ENCODE measurements around the gene ABCB8. TPM values are rescaled to one million over a fixed set of nuclear protein-coding genes. Genes with fewer than 3 reads are reported as not detected.
"Not testable (repeated sequence)": the region's sequence is repeated elsewhere in the genome, so short reads cannot be mapped to it uniquely, and the experiment has no call there.

Gene ABCB8
- total RNA-seq, 6 donors from 2014 or later: 38.3 to 58.7 (median 42.5) TPM

DNA sequence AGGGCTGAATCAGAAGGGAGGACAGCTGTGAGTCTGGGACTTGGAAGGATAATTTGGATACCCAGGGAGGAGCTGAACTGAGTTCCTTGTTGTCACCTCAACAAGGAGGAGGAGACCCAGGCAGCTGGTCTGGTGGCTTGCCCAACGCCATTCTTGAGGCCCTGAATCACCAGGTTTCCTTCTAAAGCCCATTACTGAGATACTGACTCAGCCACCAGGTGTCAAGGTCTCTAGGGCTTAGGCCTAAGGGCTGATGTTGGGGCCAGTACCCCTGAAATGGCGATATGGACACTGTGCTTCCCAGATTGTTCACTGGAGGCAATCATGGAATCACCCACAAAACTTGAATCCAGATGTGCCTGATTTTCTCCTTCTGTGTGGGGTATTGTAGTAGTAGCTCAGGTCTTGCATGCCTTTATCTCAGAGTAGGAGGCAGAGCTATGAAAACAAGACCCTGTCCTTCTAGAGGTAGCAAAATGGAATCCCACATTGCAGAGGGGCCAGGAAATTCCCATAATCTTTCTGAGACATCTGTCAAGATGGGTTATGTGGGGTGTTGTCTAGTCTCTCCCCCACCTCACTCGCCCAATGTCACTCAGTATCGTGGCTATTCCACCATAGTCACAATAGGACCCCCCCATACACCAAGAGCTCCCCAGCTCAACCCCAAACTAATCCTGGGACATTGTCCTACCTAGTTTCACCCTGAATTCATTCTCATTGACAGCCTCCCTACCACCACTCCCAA lies 2.2 kb upstream of the ABCB8 start:
- no peak overlapping the region for H3K4me3 ChIP-seq

DNA sequence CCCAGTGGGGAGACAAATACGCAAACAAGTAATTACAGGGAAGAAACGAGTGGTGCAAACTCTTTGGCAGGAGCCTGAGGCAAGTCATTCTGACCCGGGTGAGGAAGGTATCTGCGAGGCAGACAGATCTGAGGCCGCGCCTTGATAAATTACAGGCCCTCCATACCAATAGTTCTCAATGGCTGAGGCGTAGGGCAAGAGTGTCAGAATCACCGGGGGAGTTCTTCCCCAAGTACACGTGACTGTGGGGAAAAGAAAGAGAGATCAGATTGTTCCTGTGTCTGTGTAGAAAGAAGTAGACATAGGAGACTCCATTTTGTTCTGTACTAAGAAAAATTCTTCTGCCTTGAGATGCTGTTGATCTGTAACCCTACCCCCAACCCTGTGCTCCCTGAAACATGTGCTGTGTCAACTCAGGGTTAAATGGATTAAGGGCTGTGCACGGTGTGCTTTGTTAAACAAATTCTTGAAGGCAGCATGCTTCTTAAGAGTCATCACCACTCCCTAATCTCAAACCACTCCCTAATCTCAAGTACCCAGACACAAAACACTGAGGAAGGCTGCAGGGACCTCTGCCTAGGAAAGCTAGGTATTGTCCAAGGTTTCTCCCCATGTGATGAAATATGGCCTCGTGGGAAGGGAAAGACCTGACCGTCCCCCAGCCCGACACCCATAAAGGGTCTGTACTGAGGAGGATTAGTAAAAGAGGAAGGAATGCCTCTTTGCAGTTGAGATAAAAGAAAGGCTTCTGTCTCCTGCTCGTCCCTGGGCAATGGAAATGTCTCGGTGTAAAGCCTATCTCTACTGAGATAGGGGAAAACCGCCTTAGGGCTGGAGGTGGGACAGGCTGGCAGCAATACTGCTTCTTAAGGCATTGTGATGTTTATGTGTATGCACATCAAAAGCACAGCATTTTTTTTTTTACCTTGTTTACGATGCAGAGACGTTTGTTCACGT lies 1.2 kb upstream of the ABCB8 start:
- not testable (repeated sequence) for H3K36me3 ChIP-seq; ATAC-seq (ENCODE audit: low FRiP score in 2 of 2); H3K27me3 ChIP-seq; H3K9me3 ChIP-seq
- DNase-seq: peak in 1 of 2 donors; percentile 38
- Histone ChIP-seq H3K4me3 (peak overlapping the region in 3 of 4 donors; percentile 71 to 85 (median 80)), H3K4me1 (peaks cover 10 to 28% (median 14%) of the 10 kb centered on the region in 4 donors), H3K27ac (peak overlapping the region; percentile 65 to 87 (median 73))
- WGBS, 2 donors: 43 to 55% methylated on average over 19 of the region's 19 CpGs

More for the DNA sequence above, 2.2 kb upstream of the ABCB8 start:
- no peak for TF ChIP-seq POLR2A (IDR thresholded peaks at IDR 0.05)
- TF ChIP-seq EP300 (IDR thresholded peaks at IDR 0.05): no peak
- TF ChIP-seq, protein P1, sequence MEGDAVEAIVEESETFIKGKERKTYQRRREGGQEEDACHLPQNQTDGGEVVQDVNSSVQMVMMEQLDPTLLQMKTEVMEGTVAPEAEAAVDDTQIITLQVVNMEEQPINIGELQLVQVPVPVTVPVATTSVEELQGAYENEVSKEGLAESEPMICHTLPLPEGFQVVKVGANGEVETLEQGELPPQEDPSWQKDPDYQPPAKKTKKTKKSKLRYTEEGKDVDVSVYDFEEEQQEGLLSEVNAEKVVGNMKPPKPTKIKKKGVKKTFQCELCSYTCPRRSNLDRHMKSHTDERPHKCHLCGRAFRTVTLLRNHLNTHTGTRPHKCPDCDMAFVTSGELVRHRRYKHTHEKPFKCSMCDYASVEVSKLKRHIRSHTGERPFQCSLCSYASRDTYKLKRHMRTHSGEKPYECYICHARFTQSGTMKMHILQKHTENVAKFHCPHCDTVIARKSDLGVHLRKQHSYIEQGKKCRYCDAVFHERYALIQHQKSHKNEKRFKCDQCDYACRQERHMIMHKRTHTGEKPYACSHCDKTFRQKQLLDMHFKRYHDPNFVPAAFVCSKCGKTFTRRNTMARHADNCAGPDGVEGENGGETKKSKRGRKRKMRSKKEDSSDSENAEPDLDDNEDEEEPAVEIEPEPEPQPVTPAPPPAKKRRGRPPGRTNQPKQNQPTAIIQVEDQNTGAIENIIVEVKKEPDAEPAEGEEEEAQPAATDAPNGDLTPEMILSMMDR (IDR thresholded peaks at IDR 0.05): no peak
- TF ChIP-seq POLR2AphosphoS5 (IDR thresholded peaks at IDR 0.05): no peak
- Histone ChIP-seq H3K9me3 (no peaks in the 10 kb centered on the region), H3K27ac (no peak overlapping the region), H3K36me3 (no peaks in the 10 kb centered on the region), H3K27me3 (no peaks in the 10 kb centered on the region), H3K4me1 (peaks cover 10 to 28% (median 14%) of the 10 kb centered on the region in 4 donors)
- DNase-seq: no peak
- 83 to 85% methylated on average over 4 of the region's 4 CpGs for WGBS, 2 donors
- ATAC-seq (ENCODE audit: low FRiP score in 2 of 2): no peak

DNA sequence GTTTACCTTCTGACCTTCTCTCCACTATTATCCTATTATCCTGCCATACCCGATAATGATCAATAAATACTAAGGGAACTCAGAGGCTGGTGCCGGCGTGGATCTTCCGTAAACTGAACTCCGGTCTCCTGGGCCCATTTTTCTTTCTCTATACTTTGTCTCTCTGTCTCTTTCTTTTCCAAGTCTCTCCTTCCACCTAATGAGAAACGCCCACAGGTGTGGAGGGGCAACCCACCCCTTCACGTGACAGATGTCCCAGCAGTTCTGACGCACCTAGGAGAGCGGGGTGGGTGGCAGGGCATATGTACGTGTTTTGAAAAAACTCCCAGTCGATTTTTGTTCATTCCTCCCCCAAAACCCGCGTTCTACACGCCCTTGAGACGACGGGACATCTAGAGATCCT lies 521 bp upstream of the ABCB8 start:
- not testable (repeated sequence) for H3K27me3 ChIP-seq; H3K9me3 ChIP-seq; H3K36me3 ChIP-seq; ATAC-seq (ENCODE audit: low FRiP score in 2 of 2); DNase-seq
- H3K4me1 ChIP-seq: peaks cover 10 to 28% (median 14%) of the 10 kb centered on the region in 4 donors
- WGBS, 2 donors: 9 to 17% methylated on average over 16 of the region's 16 CpGs
- peak overlapping the region; percentile 65 to 87 (median 73) for H3K27ac ChIP-seq
- H3K4me3 ChIP-seq: peak overlapping the region in 3 of 4 donors; percentile 71 to 85 (median 80)
- peak in 1 of 4 donors; percentile 57 for TF ChIP-seq POLR2A (IDR thresholded peaks at IDR 0.05)

DNA sequence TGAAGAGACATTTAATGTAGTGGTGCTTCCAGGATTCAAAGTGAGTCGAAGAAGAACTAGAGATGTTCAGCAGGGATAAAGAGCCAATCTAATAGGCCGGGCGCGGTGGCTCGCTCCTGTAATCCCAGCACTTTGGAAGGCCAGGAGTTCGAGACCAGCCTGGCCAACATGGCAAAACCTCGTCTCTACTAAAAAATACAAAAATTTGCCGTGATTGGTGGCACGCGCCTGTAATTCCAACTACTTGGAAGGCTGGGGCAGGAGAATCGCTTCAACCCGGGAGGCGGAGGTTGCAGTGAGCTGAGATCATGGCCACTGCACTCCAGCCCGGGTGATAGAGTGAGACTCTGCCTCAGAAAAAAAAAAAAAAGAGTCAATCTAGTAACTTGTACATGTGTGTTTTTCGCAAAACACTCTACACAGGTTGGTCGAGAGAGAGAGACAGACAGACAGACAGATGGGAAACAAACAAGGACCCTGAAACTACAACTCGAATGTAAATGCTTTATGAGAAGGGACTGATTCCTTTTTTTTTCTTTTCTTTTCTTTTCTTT lies 775 bp downstream of the ABCB8 start:
- TF ChIP-seq POLR2AphosphoS5 (IDR thresholded peaks at IDR 0.05): no peak
- TF ChIP-seq EP300 (IDR thresholded peaks at IDR 0.05): no peak
- TF ChIP-seq POLR2A (IDR thresholded peaks at IDR 0.05): no peak
- TF ChIP-seq, protein P1 (IDR thresholded peaks at IDR 0.05): no peak
- Histone ChIP-seq H3K27ac (peak overlapping the region; percentile 70 to 87 (median 74)), H3K27me3 (no peaks in the 10 kb centered on the region), H3K36me3 (peaks cover 0 to 12% (median 4%) of the 10 kb centered on the region in 4 donors), H3K4me1 (peaks cover 10 to 28% (median 14%) of the 10 kb centered on the region in 4 donors), H3K4me3 (peak overlapping the region; percentile 53 to 85 (median 76)), H3K9me3 (no peaks in the 10 kb centered on the region)
- WGBS, 2 donors: 47 to 61% methylated on average over 17 of the region's 17 CpGs
- ATAC-seq (ENCODE audit: low FRiP score in 2 of 2) (no peak), DNase-seq (no peak)

DNA sequence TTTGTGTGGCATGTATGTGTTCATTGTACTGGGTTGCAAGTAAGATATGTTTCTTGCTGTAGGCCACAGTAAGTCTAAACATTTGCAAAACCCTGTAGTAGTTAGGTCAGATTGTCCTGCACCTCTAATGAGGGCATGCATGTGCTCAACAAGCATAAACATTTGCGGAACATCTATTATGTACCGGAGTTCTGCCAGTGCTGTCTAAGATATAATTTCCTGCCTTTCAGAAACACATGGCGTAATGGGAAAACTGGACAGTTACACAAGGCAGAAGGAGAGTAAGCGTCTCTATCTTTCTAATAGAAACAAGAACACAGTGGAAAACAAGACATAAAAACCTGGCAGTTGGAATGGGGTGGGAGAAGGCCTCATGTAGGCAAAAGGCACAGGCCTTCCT lies 2.8 kb downstream of the ABCB8 start:
- 66 to 68% methylated on average over 4 of the region's 4 CpGs for WGBS, 2 donors

More for the DNA sequence above, 2.8 kb downstream of the ABCB8 start:
- Histone ChIP-seq H3K4me1 (peaks cover 10 to 28% (median 14%) of the 10 kb centered on the region in 4 donors), H3K27me3 (no peaks in the 10 kb centered on the region), H3K9me3 (no peaks in the 10 kb centered on the region), H3K4me3 (no peak overlapping the region), H3K27ac (peak overlapping the region in 1 of 4 donors; percentile 61), H3K36me3 (peaks cover 0 to 31% (median 22%) of the 10 kb centered on the region in 4 donors)
- ATAC-seq (ENCODE audit: low FRiP score in 2 of 2) (no peak), DNase-seq (no peak)
- TF ChIP-seq, protein P1 (IDR thresholded peaks at IDR 0.05): no peak
- no peak for TF ChIP-seq EP300 (IDR thresholded peaks at IDR 0.05)
- TF ChIP-seq POLR2AphosphoS5 (IDR thresholded peaks at IDR 0.05): no peak
- TF ChIP-seq POLR2A (IDR thresholded peaks at IDR 0.05): no peak

Data from upper lobe of left lung (tissue), 6 donors.